Adrenal gland (tissue), 5 donors: ENCODE measurements around the gene SPOP.

Source experiments
- CTCF ChIP-seq, 6 experiments: fragments of 450-650 bp in 4 of 6; fragments of 200-600 bp in 2 of 6; sonication (generic) in 1 of 6; IDR thresholded peaks; 1 replicate in 5 of 6; 2 replicates in 1 of 6; pipeline versions ENCODE4 v1.5.1 to v1.8.0; 2016 to 2021; ENCODE audit warnings: antibody characterized with exemption in 6 of 6, mild to moderate bottlenecking in 2 of 6, moderate library complexity in 1 of 6
- POLR2A ChIP-seq, 2 donors: fragments of 450-650 bp; IDR thresholded peaks; one replicate each; pipeline ENCODE4 v1.6.1; 2017; ENCODE audit warnings: antibody characterized with exemption in 2 of 2, mild to moderate bottlenecking in 2 of 2, moderate library complexity in 1 of 2
- donor health status: DM: no; HTN: no; CAD: no.

- TF ChIP-seq CTCF (IDR thresholded peaks at IDR 0.05) (no peak), POLR2A (IDR thresholded peaks at IDR 0.05) (no peak)
These were observed 100.8 kb downstream of the SPOP start for GRCh38 chr17:49576917-49577649.
